Measurements from ENCODE around the gene HTR7. TPM values are rescaled to one million over a fixed set of nuclear protein-coding genes. Genes with fewer than 3 reads are reported as not detected.

Gene HTR7
- total RNA-seq, 1 donor, result 0.86 TPM

DNA sequence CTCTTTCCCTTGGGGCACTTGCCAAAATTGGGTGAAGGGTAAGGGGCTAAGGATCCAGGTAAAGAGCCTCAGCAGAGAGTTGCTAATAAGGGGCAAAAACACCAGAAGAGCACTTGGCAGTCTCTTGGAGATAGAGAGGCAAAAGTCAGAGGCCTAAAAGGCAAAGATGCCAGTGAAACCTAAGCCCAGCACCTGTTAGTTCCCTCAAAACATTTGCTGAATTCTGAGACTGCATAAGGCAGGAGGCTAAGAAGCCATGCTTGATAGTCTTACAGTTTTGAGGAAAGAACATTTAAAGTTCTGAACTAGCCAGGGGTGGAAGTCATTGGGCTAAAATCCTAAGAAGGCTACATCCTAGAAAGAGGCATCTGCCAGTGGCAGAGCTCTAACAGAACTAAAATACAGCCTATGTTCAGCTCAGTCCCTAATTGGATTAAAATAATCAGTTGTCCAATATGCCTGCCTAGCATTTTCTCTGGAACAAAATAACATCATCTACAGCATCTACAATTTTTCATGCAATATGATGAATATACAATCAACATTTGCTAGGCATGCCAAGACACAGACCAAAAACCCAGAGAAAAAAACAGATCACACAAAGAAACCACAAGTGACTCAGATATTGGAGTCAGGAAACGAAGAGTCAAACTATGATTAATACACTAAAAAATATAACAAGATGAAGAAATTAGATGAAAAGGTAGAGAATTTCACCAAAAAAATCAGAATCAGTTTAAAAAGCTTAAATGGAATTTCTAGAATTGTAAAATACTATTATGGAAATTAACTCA, 7.7 kb downstream of the HTR7 start:
- no peak for TF ChIP-seq CTCF (IDR thresholded peaks at IDR 0.05; ENCODE audit: insufficient read depth, low read depth, low read length)
- DNase-seq (ENCODE audit: low read depth), result no peak
- no peak overlapping the region for H3K4me3 ChIP-seq (ENCODE audit: low read depth, low read length)

DNA sequence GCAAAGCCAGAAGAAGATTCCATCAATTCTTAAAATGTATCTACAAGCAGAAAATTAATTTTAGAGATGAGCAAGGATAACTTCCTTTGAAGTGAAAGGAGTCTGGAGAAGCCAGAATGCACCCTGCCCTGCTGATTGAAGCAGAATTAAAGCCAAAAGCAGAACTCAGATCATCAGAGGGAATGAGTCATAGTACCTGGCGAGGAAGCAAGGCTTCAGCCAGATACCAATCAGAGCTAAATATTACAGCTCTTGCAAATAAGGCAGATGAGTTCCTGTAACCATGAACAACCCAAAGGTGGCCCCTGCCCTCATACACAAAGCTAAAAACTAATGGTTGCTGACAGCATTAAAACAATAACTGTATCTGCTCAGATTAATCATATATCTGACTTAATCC, 10.4 kb downstream of the HTR7 start:
- no peak for TF ChIP-seq CTCF (IDR thresholded peaks at IDR 0.05; ENCODE audit: insufficient read depth, low read depth, low read length)
- no peak overlapping the region for H3K4me3 ChIP-seq (ENCODE audit: low read depth, low read length)
- DNase-seq (ENCODE audit: low read depth), result peak; percentile 37

GRCh38 chr10:90846746-90847145, 11.1 kb downstream of the HTR7 start:
- H3K4me3 ChIP-seq (ENCODE audit: low read depth, low read length), result no peak overlapping the region
- no peak for DNase-seq (ENCODE audit: low read depth)

GRCh38 chr10:90845726-90846125, 12.1 kb downstream of the HTR7 start:
- no peak overlapping the region for H3K4me3 ChIP-seq (ENCODE audit: low read depth, low read length)
- no peak for TF ChIP-seq CTCF (IDR thresholded peaks at IDR 0.05; ENCODE audit: insufficient read depth, low read depth, low read length)
- DNase-seq (ENCODE audit: low read depth), result no peak

More at GRCh38 chr10:90846746-90847145, 11.1 kb downstream of the HTR7 start:
- TF ChIP-seq CTCF (IDR thresholded peaks at IDR 0.05; ENCODE audit: insufficient read depth, low read depth, low read length), result no peak

- no peak overlapping the region for H3K4me3 ChIP-seq (ENCODE audit: low read depth, low read length)
- no peak for TF ChIP-seq CTCF (IDR thresholded peaks at IDR 0.05; ENCODE audit: insufficient read depth, low read depth, low read length)
- no peak for DNase-seq (ENCODE audit: low read depth)
These were observed 15.1 kb downstream of the HTR7 start for GRCh38 chr10:90842725-90843124.

DNA sequence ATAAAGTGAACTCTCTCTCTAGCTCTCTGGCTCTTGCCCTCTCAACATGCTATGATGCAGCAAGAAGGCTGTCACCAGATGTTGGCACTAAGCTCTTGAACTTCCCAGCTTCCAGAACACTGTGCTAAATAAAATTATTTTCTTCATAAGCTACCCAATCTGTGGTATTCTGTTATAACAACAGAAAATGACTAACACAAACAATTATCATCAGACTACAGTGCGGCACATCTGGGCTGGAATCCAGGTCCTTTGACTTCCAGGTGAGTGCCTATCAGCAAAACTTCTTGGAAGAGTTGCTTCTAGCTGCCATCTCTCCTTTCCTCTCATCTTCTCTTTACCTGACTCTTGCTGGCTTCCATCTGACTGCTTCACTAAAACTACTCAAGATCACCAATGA, 20.4 kb downstream of the HTR7 start:
- no peak for TF ChIP-seq CTCF (IDR thresholded peaks at IDR 0.05; ENCODE audit: insufficient read depth, low read depth, low read length)
- no peak overlapping the region for H3K4me3 ChIP-seq (ENCODE audit: low read depth, low read length)
- DNase-seq (ENCODE audit: low read depth), result no peak

GRCh38 chr10:90834326-90834725, 23.5 kb downstream of the HTR7 start:
- no peak for TF ChIP-seq CTCF (IDR thresholded peaks at IDR 0.05; ENCODE audit: insufficient read depth, low read depth, low read length)
- H3K4me3 ChIP-seq (ENCODE audit: low read depth, low read length), result no peak overlapping the region
- no peak for DNase-seq (ENCODE audit: low read depth)
